ENCODE results near the gene COBLL1.
"Not testable (repeated sequence)": the region's sequence is repeated elsewhere in the genome, so short reads cannot be mapped to it uniquely, and the experiment has no call there.

The COBLL1 gene

DNA sequence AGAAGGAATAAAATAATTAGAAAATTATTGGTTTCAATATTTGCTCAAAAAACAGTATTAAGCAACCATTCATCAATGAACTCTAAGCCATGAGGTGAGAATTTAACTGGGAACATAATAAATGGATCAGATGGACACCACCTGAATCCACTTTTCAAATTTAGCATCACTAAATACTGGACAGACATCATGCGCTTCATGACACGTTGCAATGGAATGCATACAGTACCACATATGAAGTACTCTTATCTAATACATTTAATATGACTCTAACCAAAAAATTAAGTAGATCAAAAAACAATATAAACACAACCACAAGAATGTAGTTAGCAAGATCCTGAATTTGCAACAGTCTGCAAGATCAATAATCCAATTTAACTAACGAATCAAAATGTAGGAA is 76.6 kb downstream of the COBLL1 start:
- ChIA-PET POLR2A (no interaction called here), CTCF (no interaction called here)
- TF ChIP-seq, protein P1, sequence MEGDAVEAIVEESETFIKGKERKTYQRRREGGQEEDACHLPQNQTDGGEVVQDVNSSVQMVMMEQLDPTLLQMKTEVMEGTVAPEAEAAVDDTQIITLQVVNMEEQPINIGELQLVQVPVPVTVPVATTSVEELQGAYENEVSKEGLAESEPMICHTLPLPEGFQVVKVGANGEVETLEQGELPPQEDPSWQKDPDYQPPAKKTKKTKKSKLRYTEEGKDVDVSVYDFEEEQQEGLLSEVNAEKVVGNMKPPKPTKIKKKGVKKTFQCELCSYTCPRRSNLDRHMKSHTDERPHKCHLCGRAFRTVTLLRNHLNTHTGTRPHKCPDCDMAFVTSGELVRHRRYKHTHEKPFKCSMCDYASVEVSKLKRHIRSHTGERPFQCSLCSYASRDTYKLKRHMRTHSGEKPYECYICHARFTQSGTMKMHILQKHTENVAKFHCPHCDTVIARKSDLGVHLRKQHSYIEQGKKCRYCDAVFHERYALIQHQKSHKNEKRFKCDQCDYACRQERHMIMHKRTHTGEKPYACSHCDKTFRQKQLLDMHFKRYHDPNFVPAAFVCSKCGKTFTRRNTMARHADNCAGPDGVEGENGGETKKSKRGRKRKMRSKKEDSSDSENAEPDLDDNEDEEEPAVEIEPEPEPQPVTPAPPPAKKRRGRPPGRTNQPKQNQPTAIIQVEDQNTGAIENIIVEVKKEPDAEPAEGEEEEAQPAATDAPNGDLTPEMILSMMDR (IDR thresholded peaks at IDR 0.05; ENCODE audit: control extremely low read depth, extremely low read depth, low read depth, missing control alignments) = no peak
- DNase-seq (ENCODE audit: extremely low spot score) = no peak

DNA sequence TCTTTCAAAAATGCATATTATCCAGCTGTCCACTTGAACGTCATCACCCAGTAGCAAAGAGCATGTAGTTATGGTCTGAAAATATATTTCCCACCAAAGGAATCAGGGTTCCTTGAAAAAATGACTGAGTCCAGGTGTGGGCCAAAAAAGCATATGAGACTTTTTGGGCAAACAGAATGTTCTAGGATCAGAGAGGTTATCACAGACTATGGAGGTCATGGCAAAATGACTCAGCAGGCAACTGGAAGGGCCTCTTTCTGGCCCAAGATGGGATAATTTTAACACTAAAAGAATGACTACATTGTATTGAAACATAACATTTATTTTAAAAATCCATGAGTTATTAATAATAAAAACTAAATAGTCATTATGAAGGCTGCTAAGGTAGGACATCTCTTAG is 77.1 kb downstream of the COBLL1 start:
- POLR2A ChIA-PET = no interaction called here
- DNase-seq (ENCODE audit: extremely low spot score) = no peak
- TF ChIP-seq, protein P1 (IDR thresholded peaks at IDR 0.05; ENCODE audit: control extremely low read depth, extremely low read depth, low read depth, missing control alignments) = no peak
- CTCF ChIA-PET = no interaction called here

DNA sequence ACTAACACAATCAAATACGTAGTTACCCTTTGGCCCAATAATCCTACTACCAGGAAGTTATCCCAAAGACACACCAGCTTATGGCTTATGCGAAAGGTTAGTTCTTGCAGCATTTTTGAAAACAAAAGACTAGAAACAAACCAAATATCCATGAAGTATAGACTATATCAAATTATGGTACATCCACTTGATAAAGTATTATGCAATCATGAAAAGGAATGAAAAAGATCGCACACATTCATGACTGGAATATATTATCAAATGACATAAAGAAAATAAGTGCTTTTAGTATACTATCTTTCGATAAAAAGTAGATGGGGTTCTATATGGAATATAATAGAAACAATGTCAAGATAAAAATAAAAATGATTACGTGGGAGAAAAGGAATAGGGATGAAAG is 78.2 kb downstream of the COBLL1 start:
- DNase-seq (ENCODE audit: extremely low spot score) = no peak
- POLR2A ChIA-PET = no interaction called here
- CTCF ChIA-PET = no interaction called here
- TF ChIP-seq, protein P1 (IDR thresholded peaks at IDR 0.05; ENCODE audit: control extremely low read depth, extremely low read depth, low read depth, missing control alignments) = no peak

DNA sequence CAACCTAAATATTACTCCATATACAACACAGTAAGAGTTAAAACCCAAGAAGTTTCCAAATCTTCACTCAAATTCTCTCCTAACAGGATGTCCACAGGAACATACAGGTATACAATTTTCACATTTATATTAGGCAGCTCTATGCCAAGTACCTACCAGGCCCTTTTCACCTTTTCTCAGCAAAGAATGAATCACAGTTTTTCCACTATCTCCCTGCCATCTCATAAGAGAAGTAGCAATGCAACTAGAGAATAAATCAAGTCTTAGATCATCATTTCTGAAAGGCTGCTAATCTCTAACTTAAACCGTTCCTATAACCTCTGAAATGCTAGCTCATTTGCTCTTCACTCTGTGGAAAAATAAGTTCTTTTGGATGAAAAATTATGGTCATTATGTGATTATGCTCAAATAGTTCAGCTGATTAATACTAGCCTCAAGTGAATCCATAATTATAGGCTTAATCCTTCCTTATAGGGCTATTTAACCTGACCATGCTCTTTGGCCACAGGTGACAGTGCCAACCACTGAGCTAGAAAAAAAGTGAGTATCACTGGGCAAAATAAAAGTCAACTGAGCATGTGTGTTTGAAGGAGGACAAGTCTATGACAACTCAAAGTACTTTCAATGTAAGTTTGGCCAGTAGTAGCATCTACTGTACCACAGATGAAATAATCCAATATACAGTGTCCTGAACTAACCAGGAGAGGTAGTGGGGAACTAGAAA is 79.7 kb downstream of the COBLL1 start:
- CTCF ChIA-PET = interaction anchor here (1.3 kb wide), 1 partner anchor 27 kb away, joined by 3 read pairs; no protein-coding TSS in a partner anchor
- POLR2A ChIA-PET = no interaction called here
- no peak for DNase-seq (ENCODE audit: extremely low spot score)
- TF ChIP-seq, protein P1 (IDR thresholded peaks at IDR 0.05; ENCODE audit: control extremely low read depth, extremely low read depth, low read depth, missing control alignments) = no peak

DNA sequence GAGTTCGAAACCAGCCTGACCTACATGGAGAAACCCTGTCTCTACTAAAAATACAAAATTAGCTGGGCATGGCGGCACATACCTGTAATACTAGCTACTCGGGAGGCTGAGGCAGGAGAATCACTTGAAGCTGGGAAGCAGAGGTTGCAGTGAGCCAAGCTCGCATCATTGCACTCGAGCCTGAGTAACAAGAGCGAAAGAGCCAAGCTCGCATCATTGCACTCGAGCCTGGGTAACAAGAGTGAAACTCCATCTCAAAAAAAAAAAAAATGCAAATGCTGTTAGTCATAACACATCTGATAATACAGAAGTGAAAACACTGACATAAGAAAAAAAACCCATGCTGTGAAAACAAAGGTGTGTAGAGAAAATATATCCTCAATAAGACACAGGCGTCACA is 80.4 kb downstream of the COBLL1 start:
- POLR2A ChIA-PET, CTCF ChIA-PET: not testable (repeated sequence)
- DNase-seq (ENCODE audit: extremely low spot score) = peak; percentile 42

DNA sequence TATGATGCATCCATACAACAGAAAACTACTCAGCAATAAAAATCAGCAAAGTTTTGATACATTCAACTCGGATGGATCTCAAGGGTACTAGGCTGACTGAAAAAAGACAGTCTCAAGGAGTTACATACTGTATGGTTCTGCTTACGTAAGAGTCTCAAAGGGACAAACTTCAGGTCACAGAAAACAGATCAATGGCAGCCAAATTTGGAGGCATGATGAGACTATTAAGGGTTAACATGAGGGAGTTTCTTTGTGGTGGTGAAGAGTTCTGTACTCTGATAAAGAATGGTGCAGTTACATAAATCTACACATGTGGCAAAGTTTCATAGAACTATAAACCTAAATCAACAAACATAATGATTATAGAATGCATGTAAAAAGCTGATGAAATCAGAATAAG is 81.4 kb downstream of the COBLL1 start:
- DNase-seq (ENCODE audit: extremely low spot score) = no peak
- ChIA-PET CTCF (no interaction called here), POLR2A (no interaction called here)
- TF ChIP-seq, protein P1 (IDR thresholded peaks at IDR 0.05; ENCODE audit: control extremely low read depth, extremely low read depth, low read depth, missing control alignments) = no peak

DNA sequence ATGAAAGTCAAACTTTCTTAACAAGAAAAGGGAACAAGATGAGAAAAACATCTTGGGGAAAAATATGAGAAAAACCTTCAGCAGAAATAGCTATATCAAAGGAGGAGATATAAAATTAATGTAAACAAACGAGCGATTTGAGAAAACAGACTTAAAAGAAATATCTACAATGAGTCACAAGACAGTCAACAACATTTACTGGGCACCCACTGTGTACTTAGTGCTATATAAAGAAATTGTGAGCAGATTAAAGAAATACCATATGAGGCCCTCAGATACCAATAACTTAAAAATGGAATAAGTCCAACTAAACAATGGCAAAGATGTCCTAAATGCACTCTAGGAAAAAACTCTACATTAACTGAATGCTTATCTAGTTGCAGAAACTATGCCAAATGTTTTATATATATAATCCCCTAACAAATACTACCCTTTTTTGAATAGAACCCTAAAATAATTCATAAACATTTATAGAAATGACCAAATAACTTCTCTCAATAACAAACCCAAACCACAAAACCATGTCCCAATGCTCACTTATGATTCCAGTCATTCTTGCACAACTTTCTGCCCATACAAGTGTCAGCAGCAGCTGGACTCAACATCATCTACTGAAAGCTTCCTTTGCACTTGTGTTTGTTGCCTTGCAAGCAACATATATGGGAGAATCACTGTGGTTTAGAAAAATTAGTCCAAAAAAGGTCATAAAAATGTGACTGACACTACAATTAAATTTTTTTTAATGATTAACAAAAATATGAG is 83.5 kb downstream of the COBLL1 start:
- TF ChIP-seq, protein P1 (IDR thresholded peaks at IDR 0.05; ENCODE audit: control extremely low read depth, extremely low read depth, low read depth, missing control alignments) = no peak
- POLR2A ChIA-PET = no interaction called here
- CTCF ChIA-PET = no interaction called here
- no peak for DNase-seq (ENCODE audit: extremely low spot score)

Data from GM10248 (cell line).